ENCODE results near the gene CPNE5. TPM values are rescaled to one million over a fixed set of nuclear protein-coding genes. Genes with fewer than 3 reads are reported as not detected.

CPNE5 gene
- total RNA-seq, 6 experiments from 2014 or later: 0.12 to 0.84 (median 0.23) TPM

GRCh38 chr6:36751833-36752186, 87.4 kb downstream of the CPNE5 start:
- DNase-seq (no peak), ATAC-seq (no peak)
- no peaks in the 10 kb centered on the region for H3K9me3 ChIP-seq
- WGBS (ENCODE audit: insufficient coverage, low coverage, low lambda C conversion rate, missing lambda C conversion rate): 70% methylated on average over 1 of the region's 1 CpG
- H3K4me3 ChIP-seq: no peak overlapping the region
- H3K27ac ChIP-seq: no peak overlapping the region
- TF ChIP-seq, protein P1, sequence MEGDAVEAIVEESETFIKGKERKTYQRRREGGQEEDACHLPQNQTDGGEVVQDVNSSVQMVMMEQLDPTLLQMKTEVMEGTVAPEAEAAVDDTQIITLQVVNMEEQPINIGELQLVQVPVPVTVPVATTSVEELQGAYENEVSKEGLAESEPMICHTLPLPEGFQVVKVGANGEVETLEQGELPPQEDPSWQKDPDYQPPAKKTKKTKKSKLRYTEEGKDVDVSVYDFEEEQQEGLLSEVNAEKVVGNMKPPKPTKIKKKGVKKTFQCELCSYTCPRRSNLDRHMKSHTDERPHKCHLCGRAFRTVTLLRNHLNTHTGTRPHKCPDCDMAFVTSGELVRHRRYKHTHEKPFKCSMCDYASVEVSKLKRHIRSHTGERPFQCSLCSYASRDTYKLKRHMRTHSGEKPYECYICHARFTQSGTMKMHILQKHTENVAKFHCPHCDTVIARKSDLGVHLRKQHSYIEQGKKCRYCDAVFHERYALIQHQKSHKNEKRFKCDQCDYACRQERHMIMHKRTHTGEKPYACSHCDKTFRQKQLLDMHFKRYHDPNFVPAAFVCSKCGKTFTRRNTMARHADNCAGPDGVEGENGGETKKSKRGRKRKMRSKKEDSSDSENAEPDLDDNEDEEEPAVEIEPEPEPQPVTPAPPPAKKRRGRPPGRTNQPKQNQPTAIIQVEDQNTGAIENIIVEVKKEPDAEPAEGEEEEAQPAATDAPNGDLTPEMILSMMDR (IDR thresholded peaks at IDR 0.05): no peak
- no peak for TF ChIP-seq POLR2A (IDR thresholded peaks at IDR 0.05)
- no peaks in the 10 kb centered on the region for H3K27me3 ChIP-seq
- intact Hi-C loops (cut with DNase I): loop anchor here in 1 of 2 donors (10.0 kb wide), 1 partner anchor 137 kb away; no protein-coding TSS in a partner anchor
- H3K36me3 ChIP-seq: no peaks in the 10 kb centered on the region
- no peaks in the 10 kb centered on the region for H3K4me1 ChIP-seq

GRCh38 chr6:36751091-36751490, 88.2 kb downstream of the CPNE5 start:
- Histone ChIP-seq H3K27ac (no peak overlapping the region), H3K27me3 (no peaks in the 10 kb centered on the region), H3K4me1 (no peaks in the 10 kb centered on the region), H3K4me3 (no peak overlapping the region), H3K9me3 (no peaks in the 10 kb centered on the region), H3K36me3 (no peaks in the 10 kb centered on the region)
- no peak for ATAC-seq
- intact Hi-C loops (cut with DNase I): loop anchor here in 1 of 2 donors (10.0 kb wide), 1 partner anchor 136 kb away; no protein-coding TSS in a partner anchor
- no peak for DNase-seq
- TF ChIP-seq POLR2A (IDR thresholded peaks at IDR 0.05): no peak
- TF ChIP-seq, protein P1 (IDR thresholded peaks at IDR 0.05): no peak
- WGBS (ENCODE audit: insufficient coverage, low coverage, low lambda C conversion rate, missing lambda C conversion rate): 89% methylated on average over 3 of the region's 3 CpGs

GRCh38 chr6:36749829-36750489, 89.3 kb downstream of the CPNE5 start:
- DNase-seq: no peak
- Histone ChIP-seq H3K4me1 (no peaks in the 10 kb centered on the region), H3K27ac (no peak overlapping the region), H3K4me3 (no peak overlapping the region), H3K27me3 (no peaks in the 10 kb centered on the region), H3K9me3 (no peaks in the 10 kb centered on the region), H3K36me3 (no peaks in the 10 kb centered on the region)
- no peak for TF ChIP-seq POLR2A (IDR thresholded peaks at IDR 0.05)
- TF ChIP-seq, protein P1 (IDR thresholded peaks at IDR 0.05): no peak
- intact Hi-C loops (cut with DNase I): loop anchor here in 1 of 2 donors (10.0 kb wide), 1 partner anchor 135 kb away; no protein-coding TSS in a partner anchor
- ATAC-seq: no peak
- WGBS (ENCODE audit: insufficient coverage, low coverage, low lambda C conversion rate, missing lambda C conversion rate): 72% methylated on average over 4 of the region's 5 CpGs

- ATAC-seq (no peak), DNase-seq (no peak)
- H3K4me1 ChIP-seq: no peaks in the 10 kb centered on the region
- no peaks in the 10 kb centered on the region for H3K27me3 ChIP-seq
- TF ChIP-seq POLR2A (IDR thresholded peaks at IDR 0.05): no peak
- TF ChIP-seq, protein P1 (IDR thresholded peaks at IDR 0.05): no peak
- 48% methylated on average over 3 of the region's 14 CpGs for WGBS (ENCODE audit: insufficient coverage, low coverage, low lambda C conversion rate, missing lambda C conversion rate)
- intact Hi-C loops (cut with DNase I): no loop called here
- no peak overlapping the region for H3K27ac ChIP-seq
- no peak overlapping the region for H3K4me3 ChIP-seq
- H3K9me3 ChIP-seq: no peaks in the 10 kb centered on the region
- no peaks in the 10 kb centered on the region for H3K36me3 ChIP-seq
These were observed 93.0 kb downstream of the CPNE5 start for GRCh38 chr6:36746251-36746650.
